ENCODE results near the gene MARCHF6. TPM values are rescaled to one million over a fixed set of nuclear protein-coding genes. Genes with fewer than 3 reads are reported as not detected.

The MARCHF6 gene
- total and polyA plus RNA-seq, 2 experiments from 2014 or later: 70.8 to 77.5 TPM

DNA sequence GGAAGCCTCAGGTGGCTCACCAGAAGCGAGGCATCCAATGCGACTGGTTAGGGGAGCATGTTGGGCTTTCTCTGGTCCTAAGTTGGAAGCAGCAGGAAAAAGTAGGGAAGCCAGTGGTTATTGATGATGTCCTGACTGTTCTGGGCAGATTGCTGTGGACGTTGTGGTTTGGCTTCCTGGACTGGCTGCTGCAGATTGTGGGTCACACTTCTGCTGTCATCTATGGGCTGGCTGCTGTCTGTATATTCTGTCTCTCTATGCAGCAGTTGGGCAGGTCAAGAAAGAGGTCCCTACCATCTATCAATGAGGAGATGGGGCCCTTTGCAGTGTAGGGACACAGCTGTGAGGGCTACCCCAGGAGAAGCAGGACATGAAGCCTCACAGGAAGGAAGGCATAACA lies 13.5 kb upstream of the MARCHF6 start:
- TF ChIP-seq CREB1 (CRISPR knock-in tag; IDR thresholded peaks at IDR 0.05; ENCODE audit: low read depth): no peak
- TF ChIP-seq NANOG (IDR thresholded peaks at IDR 0.05; ENCODE audit: borderline replicate concordance): no peak
- TF ChIP-seq, protein P1, sequence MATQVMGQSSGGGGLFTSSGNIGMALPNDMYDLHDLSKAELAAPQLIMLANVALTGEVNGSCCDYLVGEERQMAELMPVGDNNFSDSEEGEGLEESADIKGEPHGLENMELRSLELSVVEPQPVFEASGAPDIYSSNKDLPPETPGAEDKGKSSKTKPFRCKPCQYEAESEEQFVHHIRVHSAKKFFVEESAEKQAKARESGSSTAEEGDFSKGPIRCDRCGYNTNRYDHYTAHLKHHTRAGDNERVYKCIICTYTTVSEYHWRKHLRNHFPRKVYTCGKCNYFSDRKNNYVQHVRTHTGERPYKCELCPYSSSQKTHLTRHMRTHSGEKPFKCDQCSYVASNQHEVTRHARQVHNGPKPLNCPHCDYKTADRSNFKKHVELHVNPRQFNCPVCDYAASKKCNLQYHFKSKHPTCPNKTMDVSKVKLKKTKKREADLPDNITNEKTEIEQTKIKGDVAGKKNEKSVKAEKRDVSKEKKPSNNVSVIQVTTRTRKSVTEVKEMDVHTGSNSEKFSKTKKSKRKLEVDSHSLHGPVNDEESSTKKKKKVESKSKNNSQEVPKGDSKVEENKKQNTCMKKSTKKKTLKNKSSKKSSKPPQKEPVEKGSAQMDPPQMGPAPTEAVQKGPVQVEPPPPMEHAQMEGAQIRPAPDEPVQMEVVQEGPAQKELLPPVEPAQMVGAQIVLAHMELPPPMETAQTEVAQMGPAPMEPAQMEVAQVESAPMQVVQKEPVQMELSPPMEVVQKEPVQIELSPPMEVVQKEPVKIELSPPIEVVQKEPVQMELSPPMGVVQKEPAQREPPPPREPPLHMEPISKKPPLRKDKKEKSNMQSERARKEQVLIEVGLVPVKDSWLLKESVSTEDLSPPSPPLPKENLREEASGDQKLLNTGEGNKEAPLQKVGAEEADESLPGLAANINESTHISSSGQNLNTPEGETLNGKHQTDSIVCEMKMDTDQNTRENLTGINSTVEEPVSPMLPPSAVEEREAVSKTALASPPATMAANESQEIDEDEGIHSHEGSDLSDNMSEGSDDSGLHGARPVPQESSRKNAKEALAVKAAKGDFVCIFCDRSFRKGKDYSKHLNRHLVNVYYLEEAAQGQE (IDR thresholded peaks at IDR 0.05; ENCODE audit: unreplicated experiment): no peak
- no peak for TF ChIP-seq ZNF114 (CRISPR knock-in tag; IDR thresholded peaks at IDR 0.05)
- TF ChIP-seq, protein P2, sequence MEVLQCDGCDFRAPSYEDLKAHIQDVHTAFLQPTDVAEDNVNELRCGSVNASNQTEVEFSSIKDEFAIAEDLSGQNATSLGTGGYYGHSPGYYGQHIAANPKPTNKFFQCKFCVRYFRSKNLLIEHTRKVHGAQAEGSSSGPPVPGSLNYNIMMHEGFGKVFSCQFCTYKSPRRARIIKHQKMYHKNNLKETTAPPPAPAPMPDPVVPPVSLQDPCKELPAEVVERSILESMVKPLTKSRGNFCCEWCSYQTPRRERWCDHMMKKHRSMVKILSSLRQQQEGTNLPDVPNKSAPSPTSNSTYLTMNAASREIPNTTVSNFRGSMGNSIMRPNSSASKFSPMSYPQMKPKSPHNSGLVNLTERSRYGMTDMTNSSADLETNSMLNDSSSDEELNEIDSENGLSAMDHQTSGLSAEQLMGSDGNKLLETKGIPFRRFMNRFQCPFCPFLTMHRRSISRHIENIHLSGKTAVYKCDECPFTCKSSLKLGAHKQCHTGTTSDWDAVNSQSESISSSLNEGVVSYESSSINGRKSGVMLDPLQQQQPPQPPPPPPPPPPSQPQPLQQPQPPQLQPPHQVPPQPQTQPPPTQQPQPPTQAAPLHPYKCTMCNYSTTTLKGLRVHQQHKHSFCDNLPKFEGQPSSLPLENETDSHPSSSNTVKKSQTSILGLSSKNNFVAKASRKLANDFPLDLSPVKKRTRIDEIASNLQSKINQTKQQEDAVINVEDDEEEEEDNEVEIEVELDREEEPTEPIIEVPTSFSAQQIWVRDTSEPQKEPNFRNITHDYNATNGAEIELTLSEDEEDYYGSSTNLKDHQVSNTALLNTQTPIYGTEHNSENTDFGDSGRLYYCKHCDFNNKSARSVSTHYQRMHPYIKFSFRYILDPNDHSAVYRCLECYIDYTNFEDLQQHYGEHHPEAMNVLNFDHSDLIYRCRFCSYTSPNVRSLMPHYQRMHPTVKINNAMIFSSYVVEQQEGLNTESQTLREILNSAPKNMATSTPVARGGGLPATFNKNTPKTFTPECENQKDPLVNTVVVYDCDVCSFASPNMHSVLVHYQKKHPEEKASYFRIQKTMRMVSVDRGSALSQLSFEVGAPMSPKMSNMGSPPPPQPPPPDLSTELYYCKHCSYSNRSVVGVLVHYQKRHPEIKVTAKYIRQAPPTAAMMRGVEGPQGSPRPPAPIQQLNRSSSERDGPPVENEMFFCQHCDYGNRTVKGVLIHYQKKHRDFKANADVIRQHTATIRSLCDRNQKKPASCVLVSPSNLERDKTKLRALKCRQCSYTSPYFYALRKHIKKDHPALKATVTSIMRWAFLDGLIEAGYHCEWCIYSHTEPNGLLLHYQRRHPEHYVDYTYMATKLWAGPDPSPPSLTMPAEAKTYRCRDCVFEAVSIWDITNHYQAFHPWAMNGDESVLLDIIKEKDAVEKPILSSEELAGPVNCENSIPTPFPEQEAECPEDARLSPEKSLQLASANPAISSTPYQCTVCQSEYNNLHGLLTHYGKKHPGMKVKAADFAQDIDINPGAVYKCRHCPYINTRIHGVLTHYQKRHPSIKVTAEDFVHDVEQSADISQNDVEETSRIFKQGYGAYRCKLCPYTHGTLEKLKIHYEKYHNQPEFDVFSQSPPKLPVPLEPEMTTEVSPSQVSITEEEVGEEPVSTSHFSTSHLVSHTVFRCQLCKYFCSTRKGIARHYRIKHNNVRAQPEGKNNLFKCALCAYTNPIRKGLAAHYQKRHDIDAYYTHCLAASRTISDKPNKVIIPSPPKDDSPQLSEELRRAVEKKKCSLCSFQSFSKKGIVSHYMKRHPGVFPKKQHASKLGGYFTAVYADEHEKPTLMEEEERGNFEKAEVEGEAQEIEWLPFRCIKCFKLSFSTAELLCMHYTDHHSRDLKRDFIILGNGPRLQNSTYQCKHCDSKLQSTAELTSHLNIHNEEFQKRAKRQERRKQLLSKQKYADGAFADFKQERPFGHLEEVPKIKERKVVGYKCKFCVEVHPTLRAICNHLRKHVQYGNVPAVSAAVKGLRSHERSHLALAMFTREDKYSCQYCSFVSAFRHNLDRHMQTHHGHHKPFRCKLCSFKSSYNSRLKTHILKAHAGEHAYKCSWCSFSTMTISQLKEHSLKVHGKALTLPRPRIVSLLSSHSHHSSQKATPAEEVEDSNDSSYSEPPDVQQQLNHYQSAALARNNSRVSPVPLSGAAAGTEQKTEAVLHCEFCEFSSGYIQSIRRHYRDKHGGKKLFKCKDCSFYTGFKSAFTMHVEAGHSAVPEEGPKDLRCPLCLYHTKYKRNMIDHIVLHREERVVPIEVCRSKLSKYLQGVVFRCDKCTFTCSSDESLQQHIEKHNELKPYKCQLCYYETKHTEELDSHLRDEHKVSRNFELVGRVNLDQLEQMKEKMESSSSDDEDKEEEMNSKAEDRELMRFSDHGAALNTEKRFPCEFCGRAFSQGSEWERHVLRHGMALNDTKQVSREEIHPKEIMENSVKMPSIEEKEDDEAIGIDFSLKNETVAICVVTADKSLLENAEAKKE (CRISPR knock-in tag; IDR thresholded peaks at IDR 0.05): no peak
- TF ChIP-seq ZNF331 (CRISPR knock-in tag; IDR thresholded peaks at IDR 0.05; ENCODE audit: low read depth): no peak
- TF ChIP-seq POLR2AphosphoS5 (IDR thresholded peaks at IDR 0.05; ENCODE audit: low read depth): no peak
- TF ChIP-seq, protein P3, sequence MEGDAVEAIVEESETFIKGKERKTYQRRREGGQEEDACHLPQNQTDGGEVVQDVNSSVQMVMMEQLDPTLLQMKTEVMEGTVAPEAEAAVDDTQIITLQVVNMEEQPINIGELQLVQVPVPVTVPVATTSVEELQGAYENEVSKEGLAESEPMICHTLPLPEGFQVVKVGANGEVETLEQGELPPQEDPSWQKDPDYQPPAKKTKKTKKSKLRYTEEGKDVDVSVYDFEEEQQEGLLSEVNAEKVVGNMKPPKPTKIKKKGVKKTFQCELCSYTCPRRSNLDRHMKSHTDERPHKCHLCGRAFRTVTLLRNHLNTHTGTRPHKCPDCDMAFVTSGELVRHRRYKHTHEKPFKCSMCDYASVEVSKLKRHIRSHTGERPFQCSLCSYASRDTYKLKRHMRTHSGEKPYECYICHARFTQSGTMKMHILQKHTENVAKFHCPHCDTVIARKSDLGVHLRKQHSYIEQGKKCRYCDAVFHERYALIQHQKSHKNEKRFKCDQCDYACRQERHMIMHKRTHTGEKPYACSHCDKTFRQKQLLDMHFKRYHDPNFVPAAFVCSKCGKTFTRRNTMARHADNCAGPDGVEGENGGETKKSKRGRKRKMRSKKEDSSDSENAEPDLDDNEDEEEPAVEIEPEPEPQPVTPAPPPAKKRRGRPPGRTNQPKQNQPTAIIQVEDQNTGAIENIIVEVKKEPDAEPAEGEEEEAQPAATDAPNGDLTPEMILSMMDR (conservative IDR thresholded peaks at IDR 0.05; ENCODE audit: low read depth in 2 of 2): no peak
- TF ChIP-seq JUNB (IDR thresholded peaks at IDR 0.05; ENCODE audit: unreplicated experiment): no peak
- no peak for TF ChIP-seq EZH2 (IDR thresholded peaks at IDR 0.05; ENCODE audit: low read depth, unreplicated experiment)
- no peak for TF ChIP-seq STAT1 (IDR thresholded peaks at IDR 0.05; ENCODE audit: unreplicated experiment)
- TF ChIP-seq EZH2phosphoT487 (IDR thresholded peaks at IDR 0.05; ENCODE audit: unreplicated experiment): no peak
- no peak for TF ChIP-seq ETS1 (IDR thresholded peaks at IDR 0.05)
- Histone ChIP-seq H3F3A (replicated peaks; ENCODE audit: low read depth) (0 out of 2 replicates have a peak, but pooled peaks cover 8% of the 10 kb centered on the region), H3K79me2 (replicated peaks; ENCODE audit: insufficient read depth) (no peaks in the 10 kb centered on the region), H3K9me2 (ENCODE audit: insufficient read depth) (no peaks in the 10 kb centered on the region), H3K36me3 (ENCODE audit: insufficient read depth) (no peaks in the 10 kb centered on the region), H3K4me2 (peak overlapping the region; percentile 67), H2AFZ (peak overlapping the region; percentile 97), H3K27ac (ENCODE audit: low read depth) (no peak overlapping the region), H3K27me3 (ENCODE audit: insufficient read depth) (peaks cover 8% of the 10 kb centered on the region), H3K4me3 (no peak overlapping the region), H4K20me1 (replicated peaks; ENCODE audit: insufficient read depth) (no peaks in the 10 kb centered on the region; the same call in 1 of the 2 replicates), H3K4me1 (ENCODE audit: insufficient read depth) (peaks cover 11% of the 10 kb centered on the region)
- ATAC-seq (no peak), DNase-seq (ENCODE audit: low spot score) (no peak)
- H3K9me3 Mint-ChIP-seq: no peaks in the 10 kb centered on the region
- no peaks in the 10 kb centered on the region; the same call in 2 of the 3 replicates for H3K36me3 Mint-ChIP-seq (ENCODE audit: low read depth)
- H3K4me3 Mint-ChIP-seq: no peak overlapping the region
- peaks cover 9% of the 10 kb centered on the region for H3K27me3 Mint-ChIP-seq (ENCODE audit: insufficient read depth, low read depth, poor library complexity)
- peaks cover 15% of the 10 kb centered on the region for H3K4me1 Mint-ChIP-seq
- H3K27ac Mint-ChIP-seq: peak overlapping the region; percentile 6; the same call in 1 of the 2 replicates

Data from GM23338 (cell line).